OCI-LY1 (cell line): ENCODE measurements around the gene CNTNAP5.

ENCODE experiments used
- H2AFZ ChIP-seq: fragments of 200-600 bp; sonication (generic), shearing (Covaris generic); 2 replicates; pipeline ENCODE4 v1.6.0; 2014; ENCODE audit warnings: antibody characterized with exemption, mild to moderate bottlenecking, low read length
- H3F3A ChIP-seq: fragments of 200-600 bp; sonication (generic), shearing (Covaris generic); 2 replicates; pipeline ENCODE4 v1.6.0; 2014; ENCODE audit warnings: mild to moderate bottlenecking, antibody characterized with exemption, low read length, moderate library complexity; ENCODE audit not compliant: insufficient read depth
- H3K27ac ChIP-seq: fragments of 200-600 bp; sonication (generic); 2 replicates; pipeline ENCODE4 v1.5.1; 2014; ENCODE audit warnings: low read length, mixed run types, mild to moderate bottlenecking, low read depth; ENCODE audit not compliant: poor library complexity, severe bottlenecking
- H3K27me3 ChIP-seq: fragments of 200-600 bp; sonication (generic); 2 replicates; pipeline ENCODE4 v1.6.0; 2014; ENCODE audit warnings: antibody characterized with exemption, mild to moderate bottlenecking, low read length, moderate library complexity; ENCODE audit not compliant: insufficient read depth
- H3K36me3 ChIP-seq: fragments of 200-600 bp; sonication (generic); 2 replicates; pipeline ENCODE4 v1.6.1; 2014; ENCODE audit warnings: mild to moderate bottlenecking, antibody characterized with exemption, low read length, moderate library complexity, mixed read lengths; ENCODE audit not compliant: insufficient read depth
- H3K4me1 ChIP-seq: fragments of 200-600 bp; sonication (generic); 2 replicates; pipeline ENCODE4 v1.5.1; 2014; ENCODE audit warnings: mild to moderate bottlenecking, low read length, moderate library complexity; ENCODE audit not compliant: insufficient read depth, severe bottlenecking
- H3K4me2 ChIP-seq: fragments of 200-600 bp; sonication (generic), shearing (Covaris generic); 2 replicates; pipeline ENCODE4 v1.6.1; 2014; ENCODE audit warnings: low read length
- H3K4me3 ChIP-seq: fragments of 200-600 bp; sonication (generic); 2 replicates; pipeline ENCODE4 v1.5.1; 2014; ENCODE audit warnings: low read length, low read depth, mild to moderate bottlenecking, mixed read lengths; ENCODE audit not compliant: poor library complexity, severe bottlenecking
- H3K79me2 ChIP-seq: fragments of 200-600 bp; shearing (Covaris generic); 2 replicates; pipeline ENCODE4 v1.6.1; 2016; ENCODE audit warnings: mixed run types, low read length, mixed read lengths; ENCODE audit not compliant: insufficient read depth
- H3K9ac ChIP-seq: fragments of 200-600 bp; sonication (generic), shearing (Covaris generic); 2 replicates; pipeline ENCODE4 v1.6.1; 2014; ENCODE audit warnings: mild to moderate bottlenecking, low read length, mixed read lengths
- H3K9me2 ChIP-seq: fragments of 200-600 bp; sonication (generic), shearing (Covaris generic); 2 replicates; pipeline ENCODE4 v1.6.1; 2014; ENCODE audit warnings: low read depth, mild to moderate bottlenecking, low read length, mixed read lengths
- H3K9me3 ChIP-seq: fragments of 200-600 bp; shearing (Covaris generic); 2 replicates; pipeline ENCODE4 v1.6.1; 2014; ENCODE audit warnings: low read length, mixed read lengths
- H4K20me1 ChIP-seq: fragments of 200-600 bp; sonication (generic), shearing (Covaris generic); 2 replicates; pipeline ENCODE4 v1.6.0; 2016; ENCODE audit warnings: mild to moderate bottlenecking, low read length; ENCODE audit not compliant: insufficient read depth
- EZH2 ChIP-seq: fragments of 200-600 bp; sonication (generic), shearing (Covaris generic); IDR thresholded peaks from 2 replicates; pipeline ENCODE4 v1.8.0; 2017; ENCODE audit warnings: borderline replicate concordance, mixed run types, mild to moderate bottlenecking, antibody characterized with exemption, low read length, moderate library complexity, mixed read lengths
- TF ChIP-seq, protein P1 (sequence below): fragments of 200-600 bp; sonication (generic), shearing (Covaris generic); IDR thresholded peaks from 2 replicates; pipeline ENCODE4 v1.5.1; 2017; ENCODE audit warnings: mild to moderate bottlenecking, antibody characterized with exemption, low read length, moderate library complexity, mixed read lengths

CNTNAP5 gene

DNA sequence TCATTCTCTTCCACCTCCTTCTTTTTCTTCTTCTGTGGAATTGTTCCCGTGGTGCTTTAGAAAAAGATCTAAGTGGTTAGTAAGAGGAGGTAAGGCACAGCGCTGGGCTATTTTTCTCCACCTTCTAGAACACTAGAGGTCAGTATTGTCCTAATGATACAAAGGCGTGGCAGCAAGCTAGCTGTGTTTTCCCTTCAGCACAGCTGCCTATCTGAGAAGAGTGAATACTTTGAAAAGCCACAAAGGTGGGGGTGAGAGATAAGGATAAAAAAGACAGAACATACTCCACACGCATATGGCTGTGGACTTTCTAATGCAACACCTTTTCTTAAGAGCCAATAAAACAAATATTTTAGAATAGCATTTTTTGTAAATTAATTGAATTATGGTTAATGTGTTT, 2.1 kb downstream of the CNTNAP5 start:
- no peaks in the 10 kb centered on the region for H3K9me2 ChIP-seq
- H3K79me2 ChIP-seq: no peaks in the 10 kb centered on the region
- H3K9ac ChIP-seq: no peak overlapping the region
- H3K27ac ChIP-seq: no peak overlapping the region
- no peaks in the 10 kb centered on the region for H3F3A ChIP-seq
- H2AFZ ChIP-seq: no peak overlapping the region
- H3K4me2 ChIP-seq: no peak overlapping the region
- H3K9me3 ChIP-seq: no peaks in the 10 kb centered on the region
- H3K4me1 ChIP-seq: no peaks in the 10 kb centered on the region
- no peak overlapping the region for H3K4me3 ChIP-seq
- no peaks in the 10 kb centered on the region for H4K20me1 ChIP-seq
- H3K27me3 ChIP-seq: no peaks in the 10 kb centered on the region
- TF ChIP-seq, protein P1, sequence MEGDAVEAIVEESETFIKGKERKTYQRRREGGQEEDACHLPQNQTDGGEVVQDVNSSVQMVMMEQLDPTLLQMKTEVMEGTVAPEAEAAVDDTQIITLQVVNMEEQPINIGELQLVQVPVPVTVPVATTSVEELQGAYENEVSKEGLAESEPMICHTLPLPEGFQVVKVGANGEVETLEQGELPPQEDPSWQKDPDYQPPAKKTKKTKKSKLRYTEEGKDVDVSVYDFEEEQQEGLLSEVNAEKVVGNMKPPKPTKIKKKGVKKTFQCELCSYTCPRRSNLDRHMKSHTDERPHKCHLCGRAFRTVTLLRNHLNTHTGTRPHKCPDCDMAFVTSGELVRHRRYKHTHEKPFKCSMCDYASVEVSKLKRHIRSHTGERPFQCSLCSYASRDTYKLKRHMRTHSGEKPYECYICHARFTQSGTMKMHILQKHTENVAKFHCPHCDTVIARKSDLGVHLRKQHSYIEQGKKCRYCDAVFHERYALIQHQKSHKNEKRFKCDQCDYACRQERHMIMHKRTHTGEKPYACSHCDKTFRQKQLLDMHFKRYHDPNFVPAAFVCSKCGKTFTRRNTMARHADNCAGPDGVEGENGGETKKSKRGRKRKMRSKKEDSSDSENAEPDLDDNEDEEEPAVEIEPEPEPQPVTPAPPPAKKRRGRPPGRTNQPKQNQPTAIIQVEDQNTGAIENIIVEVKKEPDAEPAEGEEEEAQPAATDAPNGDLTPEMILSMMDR: peak; percentile 68
- TF ChIP-seq EZH2: no peak
- no peaks in the 10 kb centered on the region for H3K36me3 ChIP-seq

DNA sequence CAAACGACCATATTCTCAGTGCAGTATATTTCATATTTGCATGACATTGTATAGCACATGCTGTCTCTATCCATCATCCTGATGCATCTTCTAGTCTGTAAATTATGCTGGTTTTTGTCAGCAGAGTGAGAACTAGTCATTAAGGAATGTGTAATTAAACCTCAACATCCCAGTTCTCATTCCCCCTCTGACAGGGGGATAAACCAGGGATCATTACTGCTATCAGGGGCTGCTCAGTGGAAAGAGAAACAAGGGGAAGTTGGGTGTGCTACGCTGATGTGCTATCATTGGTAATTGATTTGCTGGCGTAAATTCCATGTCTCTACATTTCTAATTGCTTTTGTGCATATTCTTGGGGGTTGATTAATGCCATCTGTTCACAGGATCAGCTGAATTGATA, 7.7 kb downstream of the CNTNAP5 start:
- no peaks in the 10 kb centered on the region for H4K20me1 ChIP-seq
- no peaks in the 10 kb centered on the region for H3F3A ChIP-seq
- TF ChIP-seq EZH2: no peak
- TF ChIP-seq, protein P1: no peak
- H3K4me1 ChIP-seq: no peaks in the 10 kb centered on the region
- H2AFZ ChIP-seq: no peak overlapping the region
- H3K36me3 ChIP-seq: no peaks in the 10 kb centered on the region
- H3K9me3 ChIP-seq: no peaks in the 10 kb centered on the region
- H3K9ac ChIP-seq: no peak overlapping the region
- no peaks in the 10 kb centered on the region for H3K79me2 ChIP-seq
- no peaks in the 10 kb centered on the region for H3K9me2 ChIP-seq
- no peak overlapping the region for H3K27ac ChIP-seq
- no peaks in the 10 kb centered on the region for H3K27me3 ChIP-seq
- H3K4me3 ChIP-seq: no peak overlapping the region
- no peak overlapping the region for H3K4me2 ChIP-seq

DNA sequence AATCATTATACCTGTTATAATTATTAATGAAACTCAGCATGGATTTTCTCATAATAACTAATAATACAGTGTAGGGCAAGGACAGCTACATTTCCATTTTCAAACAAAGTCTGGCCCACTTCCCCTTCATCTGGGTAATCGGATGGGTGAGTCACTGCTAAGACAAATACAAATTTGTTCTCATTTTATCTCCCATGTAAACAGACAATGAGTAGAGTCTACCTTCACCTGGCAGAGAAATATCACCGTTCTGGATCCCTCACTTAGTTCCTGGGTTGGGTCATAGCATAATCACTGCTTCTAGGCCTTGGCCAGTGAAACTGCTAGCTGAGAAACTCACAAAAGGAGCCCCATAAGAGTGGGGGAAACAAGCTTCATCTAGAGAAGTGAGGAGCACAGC, 9.2 kb downstream of the CNTNAP5 start:
- Histone ChIP-seq H2AFZ (no peak overlapping the region), H3K79me2 (no peaks in the 10 kb centered on the region), H3K9me3 (no peaks in the 10 kb centered on the region), H3K9ac (no peak overlapping the region), H4K20me1 (no peaks in the 10 kb centered on the region), H3K4me3 (no peak overlapping the region), H3F3A (no peaks in the 10 kb centered on the region), H3K4me1 (no peaks in the 10 kb centered on the region), H3K27ac (no peak overlapping the region), H3K36me3 (no peaks in the 10 kb centered on the region), H3K27me3 (no peaks in the 10 kb centered on the region), H3K4me2 (no peak overlapping the region), H3K9me2 (no peaks in the 10 kb centered on the region)
- no peak for TF ChIP-seq EZH2
- TF ChIP-seq, protein P1: no peak
